ENCODE results near the gene TARDBP. TPM values are rescaled to one million over a fixed set of nuclear protein-coding genes. Genes with fewer than 3 reads are reported as not detected.

TARDBP gene
- total and polyA plus RNA-seq, 9 of the 15 experiments (the other 6 are each of a cell fraction or from before 2014, with no cell fraction given): 122 to 515 (median 243) TPM

DNA sequence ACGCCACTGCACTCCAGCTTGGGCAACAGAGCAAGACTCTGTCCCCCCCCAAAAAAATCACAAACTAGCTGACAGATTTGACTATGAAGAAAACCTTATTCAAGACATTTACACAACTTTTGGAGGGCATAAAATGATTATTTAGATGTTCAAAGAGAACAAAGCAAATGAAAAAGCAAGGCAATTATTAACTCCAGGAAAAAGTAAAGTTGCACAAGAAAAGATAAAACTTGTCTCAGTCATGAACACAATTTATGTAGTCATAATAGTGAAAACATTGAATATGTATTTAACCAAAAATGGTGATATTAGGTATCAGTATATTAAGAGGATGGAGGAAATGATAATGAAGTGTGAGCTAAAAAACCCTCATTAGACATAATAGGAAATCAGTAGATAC, 11.9 kb upstream of the TARDBP start (continued):
- TF ChIP-seq, protein P1, sequence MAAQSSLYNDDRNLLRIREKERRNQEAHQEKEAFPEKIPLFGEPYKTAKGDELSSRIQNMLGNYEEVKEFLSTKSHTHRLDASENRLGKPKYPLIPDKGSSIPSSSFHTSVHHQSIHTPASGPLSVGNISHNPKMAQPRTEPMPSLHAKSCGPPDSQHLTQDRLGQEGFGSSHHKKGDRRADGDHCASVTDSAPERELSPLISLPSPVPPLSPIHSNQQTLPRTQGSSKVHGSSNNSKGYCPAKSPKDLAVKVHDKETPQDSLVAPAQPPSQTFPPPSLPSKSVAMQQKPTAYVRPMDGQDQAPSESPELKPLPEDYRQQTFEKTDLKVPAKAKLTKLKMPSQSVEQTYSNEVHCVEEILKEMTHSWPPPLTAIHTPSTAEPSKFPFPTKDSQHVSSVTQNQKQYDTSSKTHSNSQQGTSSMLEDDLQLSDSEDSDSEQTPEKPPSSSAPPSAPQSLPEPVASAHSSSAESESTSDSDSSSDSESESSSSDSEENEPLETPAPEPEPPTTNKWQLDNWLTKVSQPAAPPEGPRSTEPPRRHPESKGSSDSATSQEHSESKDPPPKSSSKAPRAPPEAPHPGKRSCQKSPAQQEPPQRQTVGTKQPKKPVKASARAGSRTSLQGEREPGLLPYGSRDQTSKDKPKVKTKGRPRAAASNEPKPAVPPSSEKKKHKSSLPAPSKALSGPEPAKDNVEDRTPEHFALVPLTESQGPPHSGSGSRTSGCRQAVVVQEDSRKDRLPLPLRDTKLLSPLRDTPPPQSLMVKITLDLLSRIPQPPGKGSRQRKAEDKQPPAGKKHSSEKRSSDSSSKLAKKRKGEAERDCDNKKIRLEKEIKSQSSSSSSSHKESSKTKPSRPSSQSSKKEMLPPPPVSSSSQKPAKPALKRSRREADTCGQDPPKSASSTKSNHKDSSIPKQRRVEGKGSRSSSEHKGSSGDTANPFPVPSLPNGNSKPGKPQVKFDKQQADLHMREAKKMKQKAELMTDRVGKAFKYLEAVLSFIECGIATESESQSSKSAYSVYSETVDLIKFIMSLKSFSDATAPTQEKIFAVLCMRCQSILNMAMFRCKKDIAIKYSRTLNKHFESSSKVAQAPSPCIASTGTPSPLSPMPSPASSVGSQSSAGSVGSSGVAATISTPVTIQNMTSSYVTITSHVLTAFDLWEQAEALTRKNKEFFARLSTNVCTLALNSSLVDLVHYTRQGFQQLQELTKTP (IDR thresholded peaks at IDR 0.05; ENCODE audit: low read depth in 1 of 2, partially characterized antibody in 2 of 2): no peak
- TF ChIP-seq GATAD2A (IDR thresholded peaks at IDR 0.05) (no peak), HNRNPLL (IDR thresholded peaks at IDR 0.05; ENCODE audit: low read depth, low read length, poor library complexity, severe bottlenecking) (no peak), MITF (IDR thresholded peaks at IDR 0.05) (no peak)

- intact Hi-C loops (cut with micrococcal nuclease): no loop called here
- in situ Hi-C loops (cut with MboI): no loop called here
- ChIA-PET POLR2A (interaction anchor here (0.6 to 2.0 kb wide), 6 partner anchors 17 to 642 kb away, joined by 3 to 5 read pairs (median 3); partner anchors contain the start of gene FBXO44), CTCF (ENCODE audit: low intra/inter-chr PET ratio) (no interaction called here)
- FAIRE-seq (no peak), ATAC-seq (peak; percentile 7), DNase-seq (ENCODE audit: extremely low read depth in 1 of 4, low spot score in 3 of 4) (no peak)
- H3K4me2 ChIP-seq (ENCODE audit: insufficient read depth, low read length): peak overlapping the region; percentile 97
- peaks cover 26% of the 10 kb centered on the region for H4K20me1 ChIP-seq (replicated peaks; ENCODE audit: control insufficient read depth, insufficient read depth, low read length)
- H3K9me1 ChIP-seq (ENCODE audit: control insufficient read depth, insufficient read depth, low read length): no peaks in the 10 kb centered on the region
- H3K4me1 ChIP-seq (replicated peaks in 1 of 2; ENCODE audit: control insufficient read depth in 2 of 2, insufficient read depth in 2 of 2, low read length in 2 of 2): peaks cover 9 to 21% of the 10 kb centered on the region in 2 experiments; a peak in 4 of 5 replicates
- peak overlapping the region; percentile 97 for H3K27ac ChIP-seq (ENCODE audit: extremely low read depth, low read depth, low read length)
- no peak overlapping the region for H2AFZ ChIP-seq (ENCODE audit: low read depth, low read length)
- no peaks in the 10 kb centered on the region for H3K27me3 ChIP-seq (ENCODE audit: control insufficient read depth in 2 of 2, insufficient read depth in 2 of 2, low read length in 2 of 2)
- peaks cover 45% of the 10 kb centered on the region for H3K79me2 ChIP-seq (ENCODE audit: control insufficient read depth, insufficient read depth, low read length)
- 0% methylated on average over 11 of the region's 11 CpGs for WGBS (ENCODE audit: insufficient coverage, low coverage, missing lambda C conversion rate)
- peaks cover 47% of the 10 kb centered on the region for H3K36me3 ChIP-seq (ENCODE audit: control insufficient read depth, insufficient read depth, low read length)
- H3K4me3 ChIP-seq: peak overlapping the region; percentile 95
- no peaks in the 10 kb centered on the region for H3K9me3 ChIP-seq (replicated peaks; ENCODE audit: control insufficient read depth, insufficient read depth, low read depth, low read length)
- peak overlapping the region; percentile 99 to 100 for H3K9ac ChIP-seq (ENCODE audit: insufficient read depth in 1 of 2, low read depth in 2 of 2, low read length in 2 of 2)
- BruUV-seq (replicated peaks): no TSS peak
- TF ChIP-seq POLR2AphosphoS2 (IDR thresholded peaks at IDR 0.05; ENCODE audit: low read length): 0 out of 2 replicates have a peak, but pooled peaks have one; percentile 14
- no peak for TF ChIP-seq ZNF12 (CRISPR knock-in tag; IDR thresholded peaks at IDR 0.05)
- no peak for TF ChIP-seq CHD4 (IDR thresholded peaks at IDR 0.05; ENCODE audit: insufficient read depth, insufficient replicate concordance, low read depth, low read length, poor library complexity, severe bottlenecking)
- no peak for TF ChIP-seq TCF15 (CRISPR knock-in tag; IDR thresholded peaks at IDR 0.05)
- TF ChIP-seq ATF1 (CRISPR knock-in tag; IDR thresholded peaks at IDR 0.05): no peak
- no peak for TF ChIP-seq ATF1 (tag; IDR thresholded peaks at IDR 0.05)
- peak; percentile 51; the same call in 1 of the 2 replicates for TF ChIP-seq SPI1 (IDR thresholded peaks at IDR 0.05; ENCODE audit: borderline replicate concordance, low read depth, low read length)
- no peak for TF ChIP-seq SAP30 (IDR thresholded peaks at IDR 0.05; ENCODE audit: borderline replicate concordance, insufficient read depth, low read depth, low read length, poor library complexity, severe bottlenecking)
- no peak for TF ChIP-seq LCOR (CRISPR knock-in tag; IDR thresholded peaks at IDR 0.05)
- peak in 1 of 2 experiments; percentile 27; a peak in 1 of 4 replicates for TF ChIP-seq SIN3A (IDR thresholded peaks at IDR 0.05; ENCODE audit: borderline replicate concordance in 2 of 2, control insufficient read depth in 1 of 2, low read depth in 2 of 2, low read length in 2 of 2)
Observed at GRCh38 chr1:11013160-11013531, 692 bp downstream of the TARDBP start.

All from K562 (cell line).